CD4-positive, alpha-beta T cell treated with Interleukin-6 for 4 hours (primary cell): ENCODE measurements around the gene MSANTD4.
"Not testable (repeated sequence)": the region's sequence is repeated elsewhere in the genome, so short reads cannot be mapped to it uniquely, and the experiment has no call there.

ENCODE experiments used
- DNase-seq: peaks from one replicate; pipeline ENCODE4 v3.0.0-alpha.2; 2020; ENCODE audit warnings: mixed read lengths

MSANTD4 gene

DNA sequence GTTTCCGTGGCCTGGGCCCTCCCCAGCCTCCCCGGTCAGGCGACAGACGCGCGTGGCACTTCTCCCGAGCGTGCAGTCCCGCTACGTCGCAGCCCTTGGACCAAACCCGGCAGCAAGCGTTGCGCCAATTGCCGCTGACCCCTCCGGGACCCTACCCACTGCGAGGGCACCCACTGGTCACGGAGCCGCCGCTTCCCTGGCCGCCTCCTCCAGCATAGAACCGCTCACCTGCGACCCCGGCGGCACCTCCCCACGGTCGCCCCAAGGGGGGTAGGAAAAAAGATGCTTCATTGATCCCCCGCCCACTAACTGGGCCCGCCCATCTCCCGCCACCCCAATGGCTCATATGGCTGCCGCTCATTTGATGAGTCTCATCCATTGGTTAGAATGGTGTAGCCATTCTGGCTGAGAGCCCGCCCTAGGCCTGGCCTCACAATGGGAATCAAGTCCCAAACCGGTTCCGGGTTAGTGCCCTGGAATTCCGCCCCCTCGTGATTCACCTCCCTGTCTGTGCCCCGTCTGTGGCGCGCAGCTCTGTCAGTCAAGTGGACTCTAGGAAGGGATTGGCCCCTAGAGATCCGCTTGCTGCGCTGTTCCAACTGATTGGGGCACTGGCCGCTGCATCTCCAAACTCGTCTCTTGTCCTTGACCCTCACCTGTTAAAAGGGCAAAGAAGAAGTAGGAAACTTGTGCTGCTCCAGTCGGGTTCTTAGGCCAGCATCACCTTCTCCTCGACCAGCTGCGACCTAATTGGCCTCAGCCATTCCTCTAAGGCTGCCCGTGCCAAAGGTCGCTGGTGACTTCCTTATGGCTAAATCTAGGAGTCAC, at the start of gene MSANTD4:
Gene MSANTD4, minus strand, starts transcription at position 274 of the 828 bp plus-strand sequence. CDS start 11,323 bp downstream, outside the sequence.
- DNase-seq = peak; percentile 96

DNA sequence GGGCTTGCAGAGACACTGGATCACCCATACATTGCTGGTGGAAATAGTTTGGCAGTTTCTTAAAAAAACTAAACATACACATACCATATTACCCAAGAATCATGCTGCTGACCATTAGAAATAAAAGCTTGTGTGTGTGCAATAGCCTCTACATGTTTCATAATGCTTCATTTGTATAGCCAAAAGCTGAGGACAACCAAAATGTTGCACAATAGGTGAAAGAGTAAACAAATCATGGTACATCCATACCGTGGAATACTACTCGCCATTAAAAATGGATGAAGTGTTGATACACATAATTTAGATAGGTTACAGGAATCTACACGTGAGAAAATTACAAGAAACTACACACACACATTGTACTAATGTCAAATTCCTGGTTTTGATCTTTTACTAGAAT, 48.6 kb upstream of the MSANTD4 start:
- DNase-seq = no peak

DNA sequence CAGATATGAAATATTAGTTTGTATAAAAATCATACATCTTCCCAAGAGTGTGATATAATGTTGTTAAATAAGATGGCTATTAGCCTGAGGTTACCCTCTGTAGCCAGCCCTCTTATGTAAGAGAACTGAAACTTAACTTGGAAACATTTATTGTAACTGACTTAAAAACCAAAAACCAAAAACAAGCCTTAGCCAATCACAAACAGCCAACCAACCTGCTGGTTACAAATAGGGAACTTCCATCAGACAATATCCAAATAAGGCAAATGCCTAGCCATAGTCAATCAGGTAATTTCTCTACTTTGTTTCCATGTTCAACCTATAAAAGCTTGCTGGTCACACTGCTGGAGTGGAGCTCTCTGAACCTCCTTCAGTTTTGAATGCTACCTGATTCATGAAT, 41.0 kb upstream of the MSANTD4 start:
- no peak for DNase-seq

DNA sequence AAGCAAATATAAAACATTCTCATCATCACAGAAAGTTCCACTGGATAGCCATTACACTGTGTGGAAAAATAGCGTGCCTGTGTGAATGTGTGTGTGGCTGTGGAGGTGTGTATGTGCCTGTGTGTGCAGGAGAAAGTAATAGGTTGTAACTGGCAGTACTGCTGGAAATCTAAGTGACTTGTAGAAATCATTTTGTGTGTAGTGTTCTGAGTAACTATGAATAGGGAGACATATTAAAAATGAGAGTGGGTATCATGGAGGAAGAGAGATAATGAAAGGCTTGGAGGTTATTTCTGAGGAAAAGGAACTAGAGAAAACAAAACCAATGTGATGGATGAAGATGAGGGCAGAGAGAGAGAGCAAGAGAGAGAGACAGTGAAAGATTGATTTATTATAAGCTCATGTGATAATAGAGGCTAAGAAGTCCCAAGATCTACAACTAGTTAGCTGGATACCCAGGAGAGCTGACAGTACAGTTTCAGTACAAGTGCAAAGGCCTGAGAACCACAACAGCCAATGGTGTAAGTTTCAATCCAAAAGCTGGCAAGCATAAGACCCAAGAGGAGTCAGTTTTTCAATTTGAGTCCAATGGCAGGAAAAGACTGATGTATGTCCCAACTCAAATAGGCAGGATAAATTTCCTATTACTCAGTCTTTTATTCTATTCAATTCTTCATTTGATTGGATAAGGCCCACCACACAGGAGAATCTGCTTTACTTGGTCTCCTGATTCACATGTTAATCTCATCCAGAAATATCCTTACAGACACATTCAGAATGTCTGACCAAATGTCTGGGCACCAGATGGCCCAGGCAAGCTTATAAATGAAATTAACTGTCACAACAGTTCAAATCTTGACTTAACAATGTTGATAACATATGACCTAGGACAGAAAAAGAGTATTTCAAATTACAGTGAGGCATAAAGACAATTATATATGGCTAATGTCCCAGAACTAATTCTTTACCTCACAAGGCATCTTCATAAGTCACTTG, 40.2 kb upstream of the MSANTD4 start:
- no peak for DNase-seq

DNA sequence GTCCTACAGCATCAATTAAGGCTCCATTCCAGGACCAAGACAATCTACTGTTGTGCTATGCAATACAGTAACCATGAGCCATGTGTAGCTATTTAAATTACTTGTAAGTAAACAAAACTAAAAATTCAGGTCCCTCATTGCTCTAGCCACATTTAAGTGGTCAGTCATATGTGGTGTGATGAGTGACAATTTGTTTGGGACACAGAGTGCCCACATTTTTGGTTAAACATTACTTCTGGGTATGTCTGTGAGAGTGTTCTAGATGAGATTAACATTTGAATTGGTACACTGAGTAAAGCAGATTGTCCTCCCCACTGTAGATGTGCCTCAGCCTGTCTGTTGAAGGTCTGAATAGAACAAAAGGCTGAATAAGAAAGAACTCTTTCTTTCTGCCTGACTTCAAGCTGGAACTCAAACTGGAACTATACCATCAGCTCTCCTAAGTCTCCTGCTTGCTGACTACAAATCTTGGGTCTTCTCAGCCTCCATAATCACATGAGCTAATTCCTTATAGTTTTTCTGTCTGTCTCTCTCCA, 39.3 kb upstream of the MSANTD4 start:
- no peak for DNase-seq

DNA sequence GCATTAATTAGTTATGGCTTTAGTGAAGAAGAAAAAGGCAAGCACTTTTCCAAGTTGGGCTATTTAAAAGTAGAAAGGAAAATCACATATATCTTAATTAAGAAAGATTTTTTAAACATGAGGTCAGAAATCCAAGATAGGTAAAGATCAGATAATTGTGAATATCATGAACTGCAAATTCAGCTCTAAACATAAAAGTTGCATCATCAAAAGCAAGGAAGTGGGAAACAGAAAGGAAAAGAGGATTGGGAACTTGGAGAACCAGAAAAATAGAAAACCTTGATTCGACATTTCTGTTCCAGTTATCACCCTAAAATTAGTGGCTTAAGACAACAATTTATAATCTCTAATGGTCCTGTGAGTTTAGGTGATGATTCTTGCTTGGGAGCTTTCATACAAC, 37.6 kb upstream of the MSANTD4 start:
- DNase-seq = no peak

DNA sequence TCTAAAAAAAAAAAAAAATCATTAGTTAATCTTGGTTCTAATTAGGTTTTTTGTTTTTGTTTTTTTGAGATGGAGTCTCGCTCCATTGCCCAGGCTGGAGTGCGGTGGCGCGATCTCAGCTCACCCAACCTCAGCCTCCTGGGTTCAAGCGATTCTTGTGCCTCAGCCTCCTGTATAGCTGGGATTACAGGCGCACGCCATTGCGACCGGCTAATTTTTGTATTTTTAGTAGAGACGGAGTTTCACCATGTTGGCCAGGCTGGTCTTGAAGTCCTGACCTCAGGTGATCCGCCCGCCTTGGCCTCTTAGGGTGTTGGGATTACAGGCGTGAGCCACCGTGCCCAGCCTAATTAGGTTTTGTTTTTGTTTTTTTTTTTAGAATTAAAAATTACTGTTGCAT, 36.3 kb upstream of the MSANTD4 start:
- DNase-seq = not testable (repeated sequence)

DNA sequence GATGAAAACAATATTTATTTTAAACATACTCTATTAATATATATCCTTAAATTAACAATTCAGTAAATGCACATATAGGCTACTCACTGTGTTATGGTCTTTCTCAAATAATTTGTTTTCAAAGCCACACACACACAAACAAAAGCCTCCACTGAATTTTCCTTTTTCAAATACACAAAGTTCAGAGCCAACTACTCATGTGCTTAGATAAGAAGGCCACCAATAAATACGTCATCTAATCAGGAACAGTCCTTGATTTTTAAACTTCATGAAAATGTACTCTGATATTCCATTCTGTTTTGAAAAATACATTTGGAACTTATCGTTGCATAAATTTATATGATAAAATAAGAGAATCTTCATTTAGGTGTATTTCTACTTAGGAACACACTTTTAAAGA, 29.1 kb upstream of the MSANTD4 start:
- no peak for DNase-seq

DNA sequence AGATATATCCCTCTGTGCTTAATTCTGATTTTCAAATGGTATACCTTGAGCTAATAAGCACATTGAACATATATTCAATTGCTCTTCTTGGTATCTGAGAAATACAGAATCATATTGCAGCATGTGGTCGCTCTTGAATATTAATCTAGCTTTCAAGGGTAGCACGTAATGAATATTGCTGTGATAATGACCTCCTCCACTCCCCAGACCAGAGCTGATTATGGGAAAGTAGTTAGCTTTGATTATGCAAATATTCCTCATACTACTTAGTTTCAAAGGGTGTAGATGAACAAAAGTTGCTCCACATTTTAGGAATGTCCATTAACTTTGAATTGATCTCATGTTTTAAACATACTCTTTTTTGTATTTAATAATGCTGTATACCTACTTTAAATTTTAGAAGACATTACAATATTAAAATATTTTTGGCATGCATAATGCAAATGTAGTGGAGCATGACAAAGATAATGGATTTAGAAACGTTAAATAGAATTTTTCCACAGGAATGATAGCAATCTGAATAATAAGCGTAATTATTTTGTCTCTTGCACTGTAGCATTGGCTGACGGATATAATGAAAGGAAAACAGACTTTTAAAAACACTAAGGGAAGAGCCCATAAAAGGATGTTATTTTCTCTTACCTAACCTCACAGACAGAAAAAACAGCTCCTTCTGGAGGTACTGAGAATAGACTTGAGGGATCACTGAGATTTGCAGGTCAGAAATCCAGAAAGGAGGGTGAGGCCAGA, 27.9 kb upstream of the MSANTD4 start:
- DNase-seq = no peak

DNA sequence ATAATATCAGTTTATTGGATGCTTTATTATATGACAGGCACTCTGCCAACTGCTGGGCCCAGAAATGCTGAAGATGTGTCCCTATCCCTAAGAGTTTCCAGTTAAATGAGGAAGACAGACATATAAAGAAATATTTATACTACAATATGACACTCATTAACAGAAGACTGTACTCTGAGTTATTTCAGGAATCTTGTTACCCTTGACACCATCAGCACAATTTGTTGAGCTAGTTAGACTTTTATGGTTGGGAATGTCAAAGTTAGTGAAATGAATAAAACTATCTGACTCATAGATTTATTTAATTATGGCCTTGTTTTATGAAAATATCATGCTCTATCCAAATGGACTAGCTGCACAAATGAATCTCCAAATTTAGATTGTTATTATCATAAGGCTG, 25.6 kb upstream of the MSANTD4 start:
- DNase-seq = no peak

DNA sequence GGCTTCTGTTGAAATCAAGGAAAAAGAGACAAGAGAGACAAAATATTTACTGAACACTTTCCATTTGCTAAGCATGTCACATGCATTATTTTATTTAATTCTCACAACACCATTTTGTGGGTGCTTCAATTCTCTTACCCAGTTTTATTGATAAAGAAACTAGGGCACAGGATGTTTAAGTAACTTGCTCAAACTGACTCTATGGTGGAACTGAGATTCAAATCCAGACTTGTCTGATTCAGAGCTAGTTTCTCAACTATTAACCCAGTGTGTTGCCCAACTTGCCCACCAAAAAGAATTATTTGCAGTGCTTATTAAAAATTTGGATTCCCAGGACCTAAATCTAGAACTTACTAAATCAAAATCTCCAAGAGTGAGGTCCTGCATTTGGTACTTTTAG, 21.5 kb upstream of the MSANTD4 start:
- DNase-seq = no peak

DNA sequence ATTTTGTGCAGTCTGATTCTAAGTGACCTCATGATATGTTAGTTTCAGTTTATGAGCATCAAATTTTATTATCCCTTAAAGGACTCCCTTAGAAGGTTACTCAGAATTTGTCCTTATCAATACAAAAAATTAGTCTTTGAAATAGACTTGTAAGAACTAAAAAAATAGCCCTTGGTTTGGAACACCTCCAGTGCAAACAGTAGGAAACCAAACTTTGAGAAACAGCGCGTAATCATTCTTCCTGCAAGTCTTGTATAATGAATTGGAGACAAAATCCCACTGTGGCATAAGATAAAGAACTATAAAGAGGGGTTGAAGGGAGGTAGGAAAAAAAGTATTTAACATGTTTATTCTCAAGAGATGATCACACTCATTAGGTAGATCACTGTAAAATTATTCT, 10.8 kb upstream of the MSANTD4 start:
- no peak for DNase-seq

DNA sequence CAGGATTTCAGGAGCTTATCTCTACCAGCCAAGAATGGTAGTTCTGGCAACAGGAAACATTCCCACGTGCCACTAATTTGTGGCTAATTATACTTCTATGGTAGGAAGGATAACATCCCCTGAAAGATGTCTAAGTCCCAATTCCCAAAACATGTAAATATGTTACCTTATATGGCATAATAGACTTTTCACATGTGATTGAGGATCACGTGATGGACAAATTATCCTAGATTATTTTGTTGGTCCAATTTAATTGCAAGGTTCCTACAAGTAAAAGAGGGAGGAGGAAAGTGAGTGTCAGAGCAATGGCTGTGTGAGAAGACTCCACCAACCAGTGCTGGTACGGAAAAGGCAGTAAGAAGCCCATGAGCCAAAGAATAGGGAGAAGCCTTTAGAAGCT, 9.9 kb upstream of the MSANTD4 start:
- no peak for DNase-seq

DNA sequence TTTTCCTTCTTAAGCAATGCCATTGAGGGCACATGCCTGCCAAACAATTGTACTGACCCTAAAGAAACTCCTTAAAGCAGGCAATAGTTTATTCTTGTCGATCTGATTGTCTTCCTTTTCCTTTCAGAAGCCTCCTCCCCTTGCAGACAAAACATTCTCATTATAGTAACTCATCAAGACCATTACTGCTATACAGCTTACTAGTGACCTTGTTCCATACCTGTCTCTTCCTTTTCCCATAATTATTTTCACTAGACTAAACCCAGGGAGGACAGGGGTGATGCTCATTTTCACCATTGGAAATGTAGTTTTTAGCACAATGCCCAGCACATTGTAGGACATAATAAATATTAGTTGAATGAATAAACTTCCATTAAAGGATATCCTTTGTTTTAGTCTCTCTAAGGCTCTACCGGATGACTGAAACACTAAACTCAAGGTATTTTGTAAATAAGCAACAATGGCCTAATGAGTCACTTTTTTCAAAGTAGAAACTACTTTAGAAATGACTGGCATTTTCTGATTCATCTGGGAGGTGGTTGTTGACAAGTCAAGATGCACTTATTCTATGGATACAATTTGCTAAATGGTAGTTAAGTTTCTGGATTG, 9.3 kb upstream of the MSANTD4 start:
- DNase-seq = no peak

DNA sequence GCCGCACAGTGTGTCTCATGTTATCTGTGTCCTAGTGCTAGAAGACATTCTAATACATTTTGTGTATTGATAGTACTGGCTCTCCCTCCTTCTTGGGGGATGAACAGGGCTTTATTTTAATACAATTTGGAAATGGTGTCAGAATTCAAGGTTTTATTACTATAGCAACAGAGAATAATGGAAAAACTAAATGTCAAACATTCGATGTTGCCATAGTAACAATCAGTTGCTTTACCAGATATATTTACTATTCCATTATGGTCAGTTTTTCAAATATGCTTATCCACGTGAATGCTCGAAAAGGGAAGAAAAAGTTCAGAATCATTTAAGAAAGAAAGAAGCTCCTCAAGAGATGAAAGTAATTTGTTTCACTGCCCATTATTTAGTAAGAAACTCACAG, 8.6 kb upstream of the MSANTD4 start:
- DNase-seq = no peak

DNA sequence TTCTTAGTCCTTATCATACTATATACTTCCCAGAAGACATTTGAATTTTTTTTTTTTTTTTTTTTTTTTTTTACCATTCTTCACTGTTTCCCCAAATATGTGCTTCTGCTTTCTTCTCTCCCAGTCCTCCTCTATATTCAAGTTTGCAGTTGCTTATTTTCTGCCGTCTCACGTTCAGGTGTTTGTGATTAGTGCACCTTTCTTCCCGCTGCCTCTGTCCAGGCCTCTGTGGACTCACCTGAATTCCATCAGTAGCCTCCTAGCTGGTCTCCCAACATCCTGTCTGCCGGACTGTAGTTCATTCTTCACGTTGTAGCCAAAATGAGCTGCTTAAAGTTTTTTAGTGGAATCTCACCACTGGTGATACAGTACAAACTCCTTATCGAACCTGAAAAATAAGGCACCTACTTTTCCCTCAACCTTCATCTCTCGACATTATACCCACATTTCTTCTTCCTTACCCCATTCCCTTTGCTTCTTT, 795 bp upstream of the MSANTD4 start:
- no peak for DNase-seq

DNA sequence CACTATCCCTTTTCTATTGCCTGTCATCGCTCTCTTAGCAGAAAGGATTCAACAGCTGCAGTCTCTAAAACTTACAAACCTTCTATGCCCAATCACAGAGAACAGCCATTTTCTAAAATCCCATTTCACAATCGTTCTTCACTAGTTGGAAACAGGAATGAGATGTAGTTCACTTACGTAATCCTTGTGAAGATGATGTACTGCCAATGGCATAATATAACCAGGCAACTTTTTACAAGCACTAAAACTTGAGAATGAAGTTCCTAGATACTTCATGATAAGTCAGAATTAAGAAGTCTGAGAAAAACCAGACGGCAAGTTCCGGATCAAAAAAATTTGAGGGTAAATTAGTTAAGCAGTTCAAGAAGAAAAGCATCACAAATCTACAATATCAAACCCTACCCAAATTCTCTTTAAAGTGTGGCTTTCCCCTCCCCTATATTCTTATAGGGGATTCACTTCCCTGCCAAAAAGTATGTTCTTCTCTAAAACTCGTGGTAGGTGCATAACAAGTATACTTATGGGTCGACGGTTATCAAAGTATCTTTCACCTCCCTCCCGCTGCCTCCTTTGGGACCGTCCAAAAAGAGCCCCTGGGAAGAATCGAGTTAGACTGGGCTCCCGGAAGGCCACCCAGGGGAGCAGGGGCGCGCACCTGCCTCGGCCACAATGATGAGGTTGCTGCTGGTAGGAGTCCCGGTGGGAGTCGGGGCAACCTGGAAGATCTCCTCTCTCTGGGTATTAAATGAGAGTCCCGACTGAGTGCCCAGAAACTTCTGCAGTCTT, 666 bp downstream of the MSANTD4 start:
- DNase-seq = no peak

DNA sequence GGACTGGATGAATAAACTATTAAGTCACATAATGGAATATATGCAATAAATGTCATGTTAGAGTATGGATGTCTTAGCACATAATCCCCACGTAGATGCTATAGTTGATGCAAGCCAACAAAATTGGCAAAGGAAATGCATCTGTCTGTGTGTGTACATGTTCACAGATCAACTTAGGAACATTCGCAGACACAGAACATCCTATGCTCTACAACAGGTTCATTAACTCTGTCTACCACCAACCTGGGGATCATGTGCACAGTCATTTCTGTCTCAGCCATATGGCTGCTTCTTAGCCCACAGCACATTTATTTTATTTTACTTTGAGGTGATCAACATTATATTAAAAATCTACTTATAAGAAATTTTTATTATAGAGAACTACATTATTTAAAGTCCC, 4.9 kb downstream of the MSANTD4 start:
- no peak for DNase-seq

DNA sequence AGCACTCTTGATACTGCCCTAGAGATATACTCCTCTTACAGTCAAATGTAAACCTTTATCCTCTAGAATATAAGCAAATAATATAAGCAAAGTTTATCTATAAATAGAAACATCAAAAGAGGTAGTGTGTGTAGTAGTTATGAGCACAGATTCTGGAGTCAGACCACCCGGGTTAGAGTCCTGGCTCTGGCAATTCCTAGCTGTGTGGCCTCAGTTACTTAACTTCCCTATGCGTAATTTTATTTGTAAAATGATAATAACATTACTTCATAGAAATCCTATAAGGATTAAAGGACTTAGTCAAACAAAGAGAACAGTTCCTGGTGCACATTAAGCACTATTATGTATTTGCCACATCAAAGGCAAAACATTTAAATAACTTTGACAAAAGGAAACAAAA, 7.0 kb downstream of the MSANTD4 start:
- no peak for DNase-seq

DNA sequence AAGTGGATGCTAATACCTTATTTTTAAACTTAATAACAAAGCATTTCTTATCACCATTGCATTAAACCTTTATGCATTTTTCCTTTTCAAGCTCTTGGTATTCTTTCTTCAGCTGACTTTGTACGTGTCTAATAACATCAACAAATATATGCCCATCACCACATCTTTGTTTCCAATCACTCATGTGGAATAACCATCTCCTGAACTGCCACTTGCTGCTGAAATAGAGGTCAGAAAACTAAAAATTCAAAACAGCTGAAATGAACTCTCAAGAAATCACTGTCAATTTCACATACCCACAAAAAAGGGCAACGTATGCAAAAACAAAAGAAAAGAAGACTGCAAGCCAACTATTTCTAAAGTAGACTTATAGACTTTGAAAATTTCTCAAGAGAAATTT, 7.4 kb downstream of the MSANTD4 start:
- DNase-seq = no peak

DNA sequence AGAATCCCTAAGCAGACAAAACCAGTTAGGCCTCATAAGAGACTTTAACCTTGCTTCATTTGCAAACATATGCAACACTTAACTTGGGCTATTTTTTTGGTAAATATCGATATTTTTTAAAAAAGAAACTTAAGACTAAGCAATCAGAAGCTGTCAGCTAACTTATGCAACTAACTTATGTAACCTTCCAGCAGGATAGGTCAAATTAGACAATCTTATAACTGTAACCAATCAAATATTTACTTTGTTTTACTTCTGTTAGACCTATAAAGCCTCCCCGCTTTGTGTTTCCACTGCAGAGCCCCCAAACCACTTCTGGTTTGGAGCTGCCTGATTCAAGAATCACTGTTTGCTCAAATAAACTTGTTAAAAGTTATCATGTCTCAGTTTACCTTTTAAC, 8.0 kb downstream of the MSANTD4 start:
- no peak for DNase-seq
